ENCODE measurements around the gene HDAC10.

Gene HDAC10

DNA sequence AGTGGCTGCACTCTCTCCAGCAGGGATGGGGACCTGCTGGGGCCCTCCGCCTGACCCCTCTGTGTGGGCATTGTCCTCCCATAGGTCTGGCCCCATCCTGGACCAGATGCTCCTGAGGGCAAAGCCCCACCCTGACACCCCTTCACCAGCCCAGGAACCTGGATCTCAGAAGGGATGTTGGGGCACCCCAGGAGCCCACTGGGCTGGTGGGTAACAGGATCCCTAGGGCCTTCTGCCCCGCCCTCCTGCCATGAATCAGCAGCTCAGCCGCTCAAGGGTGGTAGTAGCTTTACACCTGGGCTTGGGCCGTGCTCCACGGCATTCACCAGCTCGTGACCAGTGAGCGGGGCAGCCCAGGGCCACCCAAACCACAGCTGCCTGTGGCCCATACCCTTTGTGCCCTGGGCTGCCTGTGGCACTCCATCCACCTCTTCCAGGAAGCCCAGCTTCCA is 11.4 kb upstream of the HDAC10 start:
- H3K79me1 ChIP-seq (replicated peaks; ENCODE audit: low read length, poor library complexity, severe bottlenecking): peaks cover 16% of the 10 kb centered on the region
- peak overlapping the region in 1 of 2 experiments; percentile 87 for H3K14ac ChIP-seq (ENCODE audit: low read length in 2 of 2)
- H3K4me3 ChIP-seq (ENCODE audit: insufficient read depth in 1 of 2, low read depth in 1 of 2, low read length in 2 of 2): no peak overlapping the region
- peak overlapping the region in 1 of 2 experiments; percentile 73 for H2BK12ac ChIP-seq (ENCODE audit: low read length in 2 of 2)
- H2AFZ ChIP-seq (ENCODE audit: low read depth, low read length): no peak overlapping the region
- peak overlapping the region; percentile 86 for H4K91ac ChIP-seq (ENCODE audit: low read length)
- H3K18ac ChIP-seq (ENCODE audit: low read depth in 1 of 2, low read length in 2 of 2): peak overlapping the region in 1 of 2 experiments; percentile 79
- DNase-seq: no peak
- H3K27ac ChIP-seq (ENCODE audit: low read length, poor library complexity, severe bottlenecking): no peak overlapping the region
- 64% methylated on average over 7 of the region's 7 CpGs for WGBS
- H3K9me3 ChIP-seq (ENCODE audit: control insufficient read depth, low read length): no peaks in the 10 kb centered on the region
- H2AK5ac ChIP-seq (ENCODE audit: low read length, severe bottlenecking): no peak overlapping the region
- no peak overlapping the region for H3K9ac ChIP-seq (ENCODE audit: low read length)
- H2BK5ac ChIP-seq (ENCODE audit: low read depth, low read length, poor library complexity, severe bottlenecking): no peak overlapping the region
- H3K36me3 ChIP-seq (ENCODE audit: control insufficient read depth in 1 of 2, insufficient read depth in 2 of 2, low read depth in 1 of 2, low read length in 2 of 2): peaks cover 0 to 35% of the 10 kb centered on the region in 2 experiments
- H3K4me2 ChIP-seq (ENCODE audit: low read length, poor library complexity, severe bottlenecking): no peak overlapping the region
- peak overlapping the region; percentile 75 for H2BK15ac ChIP-seq (ENCODE audit: low read depth, poor library complexity, severe bottlenecking)
- H3K4ac ChIP-seq (ENCODE audit: low read depth in 1 of 2, low read length in 2 of 2): peak overlapping the region; percentile 62 to 65
- peaks cover 0 to 22% of the 10 kb centered on the region in 2 experiments for H3K27me3 ChIP-seq (ENCODE audit: control insufficient read depth in 1 of 2, insufficient read depth in 1 of 2, low read length in 2 of 2)
- peak overlapping the region in 1 of 2 experiments; percentile 3 for H3K23ac ChIP-seq (ENCODE audit: low read length in 2 of 2)
- H3K4me1 ChIP-seq (ENCODE audit: control insufficient read depth, insufficient read depth, low read depth, low read length): peaks cover 40% of the 10 kb centered on the region
- no peak overlapping the region for H2BK120ac ChIP-seq (ENCODE audit: low read depth, low read length)
- H4K8ac ChIP-seq (ENCODE audit: low read length): peak overlapping the region; percentile 68

DNA sequence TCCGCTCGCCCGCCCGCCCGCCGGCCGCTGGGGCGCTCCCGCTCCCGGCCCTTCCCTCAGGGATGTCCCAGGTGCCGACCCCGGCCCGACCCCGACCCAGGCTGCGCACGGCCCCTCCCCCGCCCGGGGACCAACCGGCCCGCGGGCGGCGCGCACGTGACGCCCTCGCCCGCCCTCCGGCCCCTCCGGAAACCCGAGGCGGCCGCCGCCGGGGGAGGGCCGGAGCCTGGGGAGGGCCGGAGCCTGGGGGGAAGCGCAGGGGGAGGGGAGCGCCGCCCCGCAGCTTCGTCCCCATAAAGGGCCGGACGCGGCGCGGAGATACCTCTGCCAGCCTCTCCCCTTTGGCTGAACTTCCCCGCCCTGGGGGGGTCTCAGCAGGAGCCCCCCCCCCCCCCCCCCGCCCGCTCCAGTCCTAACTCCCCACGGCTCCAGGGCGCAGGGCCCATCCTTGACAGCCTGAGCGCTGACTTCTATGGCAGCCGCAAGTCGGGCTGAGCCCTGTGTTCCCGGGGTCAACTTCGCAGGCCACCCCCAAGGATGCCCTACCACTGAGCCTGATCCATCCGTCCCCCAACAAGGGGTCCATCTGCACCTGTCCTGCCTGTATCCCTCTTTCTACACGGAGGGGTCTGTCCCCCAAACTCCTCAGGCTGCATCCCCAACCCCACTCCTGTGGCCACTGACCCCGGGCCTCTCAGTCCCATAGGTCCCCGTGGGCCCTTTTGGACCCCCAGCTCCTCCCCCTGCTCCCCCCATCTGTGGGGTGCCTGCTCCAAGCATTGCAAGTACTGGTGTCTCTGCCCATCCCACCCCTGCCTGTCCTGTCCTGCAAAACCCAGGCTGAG is 10.8 kb upstream of the HDAC10 start, which contains the start of gene MAPK12:
MAPK12 (minus strand) TSS at position 69 of the 845 bp plus-strand sequence. CDS start 174 bp downstream, outside the sequence.
- Histone ChIP-seq H2AK5ac (ENCODE audit: low read length, severe bottlenecking) (peak within 1 kb of the TSS; percentile 5), H4K8ac (ENCODE audit: low read length) (peak within 1 kb of the TSS; percentile 59), H3K27me3 (ENCODE audit: control insufficient read depth in 1 of 2, insufficient read depth in 1 of 2, low read length in 2 of 2) (peaks cover 0 to 18% of the 10 kb centered on the region in 2 experiments), H3K27ac (ENCODE audit: low read length, poor library complexity, severe bottlenecking) (peak within 1 kb of the TSS; percentile 24), H3K9ac (ENCODE audit: low read length) (peak within 1 kb of the TSS; percentile 85), H2AFZ (ENCODE audit: low read depth, low read length) (no peak within 1 kb of the TSS), H3K4me2 (ENCODE audit: low read length, poor library complexity, severe bottlenecking) (peak within 1 kb of the TSS; percentile 84), H3K79me1 (replicated peaks; ENCODE audit: low read length, poor library complexity, severe bottlenecking) (peaks cover 16% of the 10 kb centered on the region), H3K36me3 (ENCODE audit: control insufficient read depth in 1 of 2, insufficient read depth in 2 of 2, low read depth in 1 of 2, low read length in 2 of 2) (peaks cover 4 to 35% of the 10 kb centered on the region in 2 experiments), H3K4me3 (ENCODE audit: insufficient read depth in 1 of 2, low read depth in 1 of 2, low read length in 2 of 2) (peak within 1 kb of the TSS; percentile 71 to 82), H2BK15ac (ENCODE audit: low read depth, poor library complexity, severe bottlenecking) (peak within 1 kb of the TSS; percentile 85), H2BK5ac (ENCODE audit: low read depth, low read length, poor library complexity, severe bottlenecking) (no peak within 1 kb of the TSS), H3K23ac (ENCODE audit: low read length in 2 of 2) (peak within 1 kb of the TSS in 1 of 2 experiments; percentile 96), H3K4ac (ENCODE audit: low read depth in 1 of 2, low read length in 2 of 2) (peak within 1 kb of the TSS; percentile 77), H3K14ac (ENCODE audit: low read length in 2 of 2) (peak within 1 kb of the TSS; percentile 87 to 96), H2BK12ac (ENCODE audit: low read length in 2 of 2) (peak within 1 kb of the TSS; percentile 0 to 73), H2BK120ac (ENCODE audit: low read depth, low read length) (peak within 1 kb of the TSS; percentile 89), H3K4me1 (ENCODE audit: control insufficient read depth, insufficient read depth, low read depth, low read length) (peaks cover 37% of the 10 kb centered on the region), H3K9me3 (ENCODE audit: control insufficient read depth, low read length) (no peaks in the 10 kb centered on the region), H3K18ac (ENCODE audit: low read depth in 1 of 2, low read length in 2 of 2) (peak within 1 kb of the TSS; percentile 77 to 81), H4K91ac (ENCODE audit: low read length) (peak within 1 kb of the TSS; percentile 86)
- peak; percentile 49 for DNase-seq
- WGBS: 7% methylated on average over 41 of the region's 61 CpGs

DNA sequence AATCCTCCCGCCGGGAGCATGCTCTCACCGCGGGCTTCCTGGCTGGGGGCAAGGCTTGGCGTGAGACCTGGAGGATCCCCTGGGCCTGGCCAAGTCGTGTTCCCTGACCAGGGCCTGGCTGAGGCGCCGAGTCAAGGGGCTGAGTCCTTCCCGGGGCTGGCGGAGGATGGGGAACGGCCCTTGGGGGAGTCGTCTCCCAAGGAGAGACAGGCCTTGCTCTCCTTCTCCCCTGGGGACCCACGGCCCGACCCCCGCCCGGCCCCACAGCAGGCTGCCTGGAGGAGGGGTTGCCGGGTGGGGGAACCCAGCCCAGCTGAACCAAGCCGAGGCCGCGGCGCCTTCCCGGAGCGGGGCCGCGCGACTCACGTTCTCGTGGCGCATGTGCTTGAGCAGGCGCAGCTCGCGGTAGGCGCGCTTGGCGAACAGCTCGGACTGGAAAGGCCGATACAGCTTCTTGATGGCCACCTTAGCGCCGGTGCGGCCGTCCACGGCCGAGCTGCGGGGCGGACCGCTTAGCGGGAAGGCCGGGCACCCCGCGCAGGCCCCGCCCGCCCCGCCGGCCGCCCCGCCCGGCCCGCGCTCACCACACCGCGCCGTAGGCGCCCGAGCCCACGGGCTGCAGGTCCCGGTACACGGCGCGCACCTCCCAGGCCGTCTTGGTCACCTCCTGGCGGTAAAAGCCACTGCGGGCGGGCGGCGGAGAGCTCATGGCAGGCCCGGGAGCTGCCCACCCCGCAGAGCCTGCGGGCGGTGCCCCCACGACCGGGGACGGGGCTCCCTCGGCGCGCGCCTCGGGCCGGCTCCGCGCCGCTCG is 9.9 kb upstream of the HDAC10 start:
- Histone ChIP-seq H3K9ac (ENCODE audit: low read length) (peak overlapping the region; percentile 85), H3K36me3 (ENCODE audit: control insufficient read depth in 1 of 2, insufficient read depth in 2 of 2, low read depth in 1 of 2, low read length in 2 of 2) (peaks cover 4 to 38% of the 10 kb centered on the region in 2 experiments), H3K4me2 (ENCODE audit: low read length, poor library complexity, severe bottlenecking) (peak overlapping the region; percentile 84), H2BK120ac (ENCODE audit: low read depth, low read length) (peak overlapping the region; percentile 89), H3K23ac (ENCODE audit: low read length in 2 of 2) (peak overlapping the region in 1 of 2 experiments; percentile 96), H3K4me1 (ENCODE audit: control insufficient read depth, insufficient read depth, low read depth, low read length) (peaks cover 37% of the 10 kb centered on the region), H3K4ac (ENCODE audit: low read depth in 1 of 2, low read length in 2 of 2) (peak overlapping the region; percentile 77), H2AFZ (ENCODE audit: low read depth, low read length) (no peak overlapping the region), H3K18ac (ENCODE audit: low read depth in 1 of 2, low read length in 2 of 2) (peak overlapping the region; percentile 77 to 81), H3K27ac (ENCODE audit: low read length, poor library complexity, severe bottlenecking) (peak overlapping the region; percentile 24), H2BK15ac (ENCODE audit: low read depth, poor library complexity, severe bottlenecking) (peak overlapping the region; percentile 85), H3K79me1 (replicated peaks; ENCODE audit: low read length, poor library complexity, severe bottlenecking) (peaks cover 21% of the 10 kb centered on the region), H3K4me3 (ENCODE audit: insufficient read depth in 1 of 2, low read depth in 1 of 2, low read length in 2 of 2) (peak overlapping the region; percentile 71 to 82), H3K9me3 (ENCODE audit: control insufficient read depth, low read length) (no peaks in the 10 kb centered on the region), H4K91ac (ENCODE audit: low read length) (peak overlapping the region; percentile 80), H2BK12ac (ENCODE audit: low read length in 2 of 2) (peak overlapping the region in 1 of 2 experiments; percentile 29), H3K14ac (ENCODE audit: low read length in 2 of 2) (peak overlapping the region; percentile 83 to 96), H3K27me3 (ENCODE audit: control insufficient read depth in 1 of 2, insufficient read depth in 1 of 2, low read length in 2 of 2) (peaks cover 0 to 11% of the 10 kb centered on the region in 2 experiments), H4K8ac (ENCODE audit: low read length) (peak overlapping the region; percentile 59), H2BK5ac (ENCODE audit: low read depth, low read length, poor library complexity, severe bottlenecking) (no peak overlapping the region), H2AK5ac (ENCODE audit: low read length, severe bottlenecking) (no peak overlapping the region)
- WGBS: under 1% methylated on average over 52 of the region's 92 CpGs
- peak; percentile 72 for DNase-seq
